SIG-M5 treated with dmso at 0.1 percent for 504 hours (cell line): ENCODE measurements around the gene IL6R.

Experiments used
- DNase-seq: peaks from one replicate; lab custom pipeline; 2025; ENCODE audit not compliant: unreplicated experiment; lab: John Stamatoyannopoulos, UW

The IL6R gene

DNA sequence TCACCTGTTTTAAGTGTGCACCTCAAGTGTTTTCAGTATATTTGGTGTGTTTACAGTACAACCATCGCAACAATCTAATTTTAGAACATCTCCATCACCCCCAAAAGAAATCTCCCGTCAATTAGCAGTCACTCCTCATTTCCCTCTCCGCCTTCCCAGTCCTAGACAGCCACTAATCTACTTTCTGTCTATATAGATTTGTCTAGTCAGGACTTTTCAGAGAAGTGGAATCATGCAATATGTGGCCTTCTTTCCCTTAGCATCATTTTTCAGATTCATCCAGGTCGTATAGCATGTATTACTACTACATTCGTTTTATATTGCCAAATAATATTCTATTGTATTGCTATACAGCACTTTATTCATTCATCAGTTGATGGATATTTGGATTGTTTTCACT lies 98.8 kb downstream of the IL6R start:
- no peak for DNase-seq

DNA sequence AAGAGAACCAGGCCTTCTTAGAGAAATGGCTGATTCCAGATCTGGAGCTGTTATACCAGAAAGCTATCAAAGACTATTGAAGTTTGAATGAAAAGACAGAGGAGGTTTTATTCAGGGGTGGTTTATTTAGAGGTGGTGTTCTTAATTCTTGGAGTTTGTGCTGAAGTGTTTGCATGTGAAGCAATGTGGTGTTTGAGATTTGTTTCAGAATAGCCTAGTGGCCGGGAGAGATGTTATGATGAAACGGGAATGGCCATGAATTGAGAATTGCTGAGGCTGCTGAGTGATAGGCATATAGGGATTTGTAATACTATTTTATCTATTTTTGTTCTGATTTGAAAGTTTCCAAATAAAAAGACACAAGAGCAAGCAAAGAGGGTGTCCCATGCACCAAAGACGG lies 107.6 kb downstream of the IL6R start:
- DNase-seq: no peak

DNA sequence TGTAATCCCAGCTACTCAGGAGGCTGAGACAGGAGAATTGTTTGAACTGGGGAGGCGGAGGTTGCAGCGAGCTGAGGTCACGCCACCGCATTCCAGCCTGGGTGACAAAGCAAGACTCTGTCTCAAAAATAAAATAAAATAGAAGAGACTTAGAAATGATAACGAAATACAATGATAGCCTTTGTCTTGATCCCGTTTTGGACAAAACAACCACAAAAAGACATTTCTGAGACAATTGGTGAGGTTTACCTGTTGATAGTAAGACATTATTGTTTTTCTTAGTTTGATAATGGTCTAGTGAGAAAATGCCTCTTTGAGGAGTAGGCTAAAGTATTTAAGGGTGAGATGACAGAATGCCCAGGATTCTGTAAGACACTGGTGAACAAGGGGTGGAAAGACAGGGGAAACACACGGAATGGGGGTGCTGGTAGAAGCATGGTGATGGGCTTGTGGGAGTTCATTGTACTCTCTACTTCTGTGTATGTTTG lies 109.0 kb downstream of the IL6R start:
- no peak for DNase-seq

DNA sequence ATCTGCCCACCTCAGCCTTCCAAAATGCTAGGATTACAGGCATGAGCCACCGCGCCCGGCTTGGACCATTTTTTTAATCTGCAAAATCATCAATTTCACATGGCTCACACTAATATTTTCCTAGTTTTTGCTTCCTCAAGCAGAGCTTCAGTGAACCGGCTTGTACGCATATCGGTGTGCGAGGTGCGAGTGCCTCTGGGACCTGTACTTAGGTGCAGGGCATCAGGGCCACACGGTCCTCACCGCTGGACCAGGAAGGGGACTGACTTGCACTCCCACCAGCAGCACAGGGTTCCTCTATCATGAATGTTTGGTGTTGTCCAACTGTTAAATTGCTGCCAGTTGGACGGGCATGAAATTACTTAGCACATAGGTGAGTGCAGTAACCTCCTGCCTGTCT lies 112.5 kb downstream of the IL6R start:
- DNase-seq: no peak
